CD4-positive, alpha-beta T cell (primary cell): ENCODE measurements around the gene C19orf47. TPM values are rescaled to one million over a fixed set of nuclear protein-coding genes. Genes with fewer than 3 reads are reported as not detected.

Source experiments
- ATAC-seq: fragments of 200-7000 bp; cut with Tn5 transposase; one replicate; pipeline ENCODE4 v1.10.0; 2022; ENCODE audit warnings: mild to moderate bottlenecking; ENCODE audit not compliant: poor library complexity
- CTCF ChIA-PET: fragments of 350-600 bp; sonication (Branson Sonifier 250); formaldehyde crosslinking; loops from one replicate; lab custom pipeline; 2021; ENCODE audit warnings: antibody characterized with exemption, inconsistent platforms; lab: Charles Lee
- POLR2A ChIA-PET: fragments of 350-600 bp; sonication (Branson Sonifier 250); formaldehyde crosslinking; loops from one replicate; lab custom pipeline; 2021; ENCODE audit warnings: antibody characterized with exemption, inconsistent platforms; lab: Charles Lee
- DNase-seq, 14 experiments: peaks; one replicate each; pipeline ENCODE4 v3.0.0-alpha.2; 2013 to 2020; ENCODE audit warnings: mixed read lengths in 2 of 14
- H3K27ac ChIP-seq, 2 donors: one replicate each; pipeline versions ENCODE4 v1.5.1 to v1.7.0; 2013; ENCODE audit warnings: low read length in 2 of 2, low read depth in 1 of 2, mild to moderate bottlenecking in 1 of 2
- H3K27me3 ChIP-seq, 2 experiments: 1 replicate in 1 of 2; 2 replicates in 1 of 2; pipeline versions ENCODE4 v1.6.1 to v1.7.0; 2013; ENCODE audit warnings: low read length in 2 of 2, control low read depth in 1 of 2, mild to moderate bottlenecking in 1 of 2, moderate library complexity in 1 of 2; ENCODE audit not compliant: insufficient read depth in 2 of 2, control insufficient read depth in 1 of 2
- H3K36me3 ChIP-seq: one replicate; pipeline ENCODE4 v1.6.1; 2013; ENCODE audit warnings: low read length, control low read depth; ENCODE audit not compliant: insufficient read depth
- H3K4me1 ChIP-seq: one replicate; pipeline ENCODE4 v1.6.1; 2013; ENCODE audit warnings: low read length, control low read depth; ENCODE audit not compliant: insufficient read depth
- H3K4me3 ChIP-seq: one replicate; pipeline ENCODE4 v1.5.1; 2013; ENCODE audit warnings: mild to moderate bottlenecking, low read length, moderate library complexity
- H3K9me3 ChIP-seq, 2 experiments: 1 replicate in 1 of 2; 2 replicates in 1 of 2; pipeline versions ENCODE4 v1.6.1 to v1.7.0; 2013; ENCODE audit warnings: low read length in 2 of 2, mild to moderate bottlenecking in 2 of 2, control low read depth in 1 of 2, moderate library complexity in 1 of 2; ENCODE audit not compliant: control insufficient read depth in 1 of 2, insufficient read depth in 1 of 2
- H3K27ac Mint-ChIP-seq: one replicate; pipeline ENCODE4 v1.8.0; 2020; ENCODE audit warnings: mixed read lengths
- H3K27me3 Mint-ChIP-seq: one replicate; pipeline ENCODE4 v1.8.0; 2021; ENCODE audit warnings: mixed read lengths
- H3K36me3 Mint-ChIP-seq: one replicate; pipeline ENCODE4 v1.8.0; 2021; ENCODE audit warnings: low read depth, mixed read lengths
- H3K4me1 Mint-ChIP-seq: one replicate; pipeline ENCODE4 v1.8.0; 2021; ENCODE audit warnings: low read depth, mixed read lengths
- H3K4me3 Mint-ChIP-seq: one replicate; pipeline ENCODE4 v1.8.0; 2020; ENCODE audit warnings: mild to moderate bottlenecking, mixed read lengths
- H3K9me3 Mint-ChIP-seq: one replicate; pipeline ENCODE4 v1.8.0; 2020; ENCODE audit warnings: mixed read lengths
- intact Hi-C, 2 experiments: fragments of 100-400 bp; cut with DNase I in 1 of 2; cut with micrococcal nuclease in 1 of 2; formaldehyde crosslinking; loops; one replicate each; pipeline versions ENCODE4 v1.15.1 to v1.9.0; 2023 to 2025; cut with DNase I, micrococcal nuclease
- total RNA-seq, 174 experiments: library from RNA in 2 of 174; stranded (reverse) in 2 of 174; gene quantifications; one replicate each; pipeline ENCODE4 v1.2.3 and lab custom pipeline; 2021 to 2026
- TF ChIP-seq, protein P1 (sequence below): fragments of 200-600 bp; IDR thresholded peaks from one replicate; pipeline ENCODE4 v1.8.0; 2022; ENCODE audit warnings: antibody characterized with exemption, mild to moderate bottlenecking

C19orf47 gene
- total RNA-seq, 2 experiments from 2014 or later: 10.1 to 11.2 TPM

DNA sequence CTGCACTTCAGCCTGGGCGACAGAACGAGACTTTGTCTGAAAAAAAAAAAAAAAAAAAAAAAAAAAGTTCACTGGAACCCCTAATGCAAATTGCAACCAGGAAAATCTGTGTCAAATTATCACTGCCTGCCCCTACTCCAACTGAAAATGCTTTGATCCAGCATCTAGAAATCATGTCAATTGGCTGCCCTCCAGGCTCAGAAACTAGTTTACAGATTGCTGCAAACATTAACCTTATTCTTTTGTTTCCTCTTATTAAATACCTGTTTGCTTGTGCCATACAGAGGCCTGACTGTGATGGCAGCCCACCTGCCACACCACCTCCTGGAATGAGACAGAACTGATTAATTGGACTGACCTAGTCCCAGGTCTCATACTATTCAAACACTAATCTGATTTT is 44.4 kb downstream of the C19orf47 start:
- Mint-ChIP-seq H3K4me1 (no peaks in the 10 kb centered on the region), H3K9me3 (no peaks in the 10 kb centered on the region), H3K36me3 (no peaks in the 10 kb centered on the region), H3K4me3 (no peak overlapping the region), H3K27me3 (no peaks in the 10 kb centered on the region), H3K27ac (no peak overlapping the region)
- no peaks in the 10 kb centered on the region for H3K27me3 ChIP-seq
- H3K4me3 ChIP-seq: no peak overlapping the region
- TF ChIP-seq, protein P1, sequence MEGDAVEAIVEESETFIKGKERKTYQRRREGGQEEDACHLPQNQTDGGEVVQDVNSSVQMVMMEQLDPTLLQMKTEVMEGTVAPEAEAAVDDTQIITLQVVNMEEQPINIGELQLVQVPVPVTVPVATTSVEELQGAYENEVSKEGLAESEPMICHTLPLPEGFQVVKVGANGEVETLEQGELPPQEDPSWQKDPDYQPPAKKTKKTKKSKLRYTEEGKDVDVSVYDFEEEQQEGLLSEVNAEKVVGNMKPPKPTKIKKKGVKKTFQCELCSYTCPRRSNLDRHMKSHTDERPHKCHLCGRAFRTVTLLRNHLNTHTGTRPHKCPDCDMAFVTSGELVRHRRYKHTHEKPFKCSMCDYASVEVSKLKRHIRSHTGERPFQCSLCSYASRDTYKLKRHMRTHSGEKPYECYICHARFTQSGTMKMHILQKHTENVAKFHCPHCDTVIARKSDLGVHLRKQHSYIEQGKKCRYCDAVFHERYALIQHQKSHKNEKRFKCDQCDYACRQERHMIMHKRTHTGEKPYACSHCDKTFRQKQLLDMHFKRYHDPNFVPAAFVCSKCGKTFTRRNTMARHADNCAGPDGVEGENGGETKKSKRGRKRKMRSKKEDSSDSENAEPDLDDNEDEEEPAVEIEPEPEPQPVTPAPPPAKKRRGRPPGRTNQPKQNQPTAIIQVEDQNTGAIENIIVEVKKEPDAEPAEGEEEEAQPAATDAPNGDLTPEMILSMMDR: no peak
- H3K4me1 ChIP-seq: no peaks in the 10 kb centered on the region
- H3K9me3 ChIP-seq: no peaks in the 10 kb centered on the region
- ChIA-PET POLR2A (no interaction called here), CTCF (interaction anchor here (1.4 kb wide), 1 partner anchor 161 kb away, joined by 3 read pairs; no protein-coding TSS in a partner anchor)
- H3K27ac ChIP-seq: no peak overlapping the region
- intact Hi-C loops: no loop called here
- DNase-seq (no peak), ATAC-seq (no peak)
- no peaks in the 10 kb centered on the region for H3K36me3 ChIP-seq

DNA sequence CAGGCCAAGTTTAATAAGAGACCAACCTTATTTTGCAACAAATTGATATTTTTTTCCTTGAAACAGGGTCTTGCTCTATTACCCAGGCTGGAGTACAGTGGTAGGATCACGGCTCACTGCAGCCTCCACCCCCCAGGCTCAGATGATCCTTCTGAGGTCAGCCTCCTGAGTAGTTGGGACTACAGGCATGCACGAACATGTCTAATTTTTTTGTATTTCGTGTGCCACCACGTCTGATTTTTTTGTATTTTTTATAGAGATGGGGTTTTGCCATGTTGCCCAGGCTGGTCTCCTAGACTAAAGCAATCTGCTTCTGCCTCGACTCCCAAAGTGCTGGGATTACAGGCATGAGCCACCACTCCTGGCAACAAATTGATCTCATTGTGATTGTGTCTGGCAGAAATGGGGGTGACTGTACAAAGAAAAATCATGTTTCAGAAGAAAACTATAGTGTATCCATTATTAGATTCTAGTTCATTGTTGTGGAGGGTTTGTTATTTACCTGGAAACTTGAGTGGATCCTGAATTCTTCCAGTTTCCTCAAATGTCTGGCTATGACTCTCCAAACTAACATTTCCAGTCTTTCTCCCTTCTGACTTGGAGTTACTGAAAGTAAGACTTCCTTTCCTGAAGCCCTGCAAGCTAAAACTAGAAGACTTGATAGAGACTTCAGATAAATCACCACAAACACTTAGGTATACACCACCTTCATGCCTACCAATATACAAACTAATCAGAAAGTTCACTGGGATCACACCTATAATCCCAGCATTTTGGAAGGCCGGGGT is 45.8 kb downstream of the C19orf47 start:
- no peaks in the 10 kb centered on the region for H3K9me3 Mint-ChIP-seq
- ChIA-PET POLR2A (no interaction called here), CTCF (no interaction called here)
- no peak for DNase-seq
- no peak overlapping the region for H3K27ac Mint-ChIP-seq
- Histone ChIP-seq H3K27ac (no peak overlapping the region), H3K4me3 (no peak overlapping the region), H3K9me3 (no peaks in the 10 kb centered on the region), H3K36me3 (no peaks in the 10 kb centered on the region), H3K27me3 (no peaks in the 10 kb centered on the region), H3K4me1 (no peaks in the 10 kb centered on the region)
- ATAC-seq: no peak
- TF ChIP-seq, protein P1: no peak
- no peaks in the 10 kb centered on the region for H3K4me1 Mint-ChIP-seq
- no peak overlapping the region for H3K4me3 Mint-ChIP-seq
- intact Hi-C loops: no loop called here
- no peaks in the 10 kb centered on the region for H3K36me3 Mint-ChIP-seq
- no peaks in the 10 kb centered on the region for H3K27me3 Mint-ChIP-seq

DNA sequence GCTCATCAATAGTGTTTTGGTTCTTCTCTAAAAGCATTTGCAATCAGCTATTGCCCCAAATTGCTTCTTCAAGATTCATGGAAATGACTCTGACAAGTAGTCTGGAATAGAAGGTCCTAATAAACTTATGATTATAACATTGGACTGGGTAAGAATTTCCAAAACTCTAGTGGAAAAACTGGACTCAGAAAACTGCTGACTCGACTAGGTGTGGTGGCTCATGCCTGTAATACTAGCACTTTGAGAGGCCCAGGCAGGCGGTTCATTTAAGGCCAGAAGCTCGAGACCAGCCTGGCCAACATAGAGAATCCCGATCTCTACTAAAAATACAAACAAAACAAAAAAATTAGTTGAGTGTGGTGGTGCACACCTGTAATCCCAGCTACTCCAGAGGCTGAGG is 47.5 kb downstream of the C19orf47 start:
- POLR2A ChIA-PET: interaction anchor here (1.4 kb wide), 1 partner anchor 15 kb away, joined by 4 read pairs; the partner anchor contains the start of gene AKT2
- H3K27me3 Mint-ChIP-seq: no peaks in the 10 kb centered on the region
- no peaks in the 10 kb centered on the region for H3K36me3 Mint-ChIP-seq
- CTCF ChIA-PET: no interaction called here
- Histone ChIP-seq H3K4me1 (no peaks in the 10 kb centered on the region), H3K27me3 (no peaks in the 10 kb centered on the region), H3K36me3 (no peaks in the 10 kb centered on the region), H3K27ac (no peak overlapping the region), H3K9me3 (no peaks in the 10 kb centered on the region), H3K4me3 (no peak overlapping the region)
- no peak for ATAC-seq
- H3K27ac Mint-ChIP-seq: no peak overlapping the region
- no peaks in the 10 kb centered on the region for H3K4me1 Mint-ChIP-seq
- TF ChIP-seq, protein P1: no peak
- H3K4me3 Mint-ChIP-seq: no peak overlapping the region
- DNase-seq: no peak
- intact Hi-C loops: no loop called here
- no peaks in the 10 kb centered on the region for H3K9me3 Mint-ChIP-seq
